Measurements from ENCODE around the gene ITPR1.

DNA sequence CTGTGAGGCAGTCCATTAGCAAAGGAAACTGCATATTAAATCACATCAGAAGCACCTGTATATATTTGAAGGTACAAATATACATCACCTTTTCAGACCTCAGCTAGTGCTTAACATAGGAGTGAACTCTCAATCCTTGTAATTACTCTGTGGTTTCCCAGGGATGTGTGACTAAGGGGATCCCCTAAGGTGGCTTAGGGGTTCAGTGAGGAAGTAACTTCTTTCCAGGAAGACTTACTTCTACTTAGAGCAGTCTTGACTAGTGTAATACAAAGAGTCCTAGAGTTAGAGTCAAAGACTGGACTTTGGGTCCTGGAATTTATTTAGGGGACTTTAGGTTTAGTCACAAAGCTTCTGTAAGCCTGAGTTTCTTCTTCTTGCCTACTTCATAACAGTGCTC lies 17.3 kb upstream of the ITPR1 start:
- TF ChIP-seq, protein P1, sequence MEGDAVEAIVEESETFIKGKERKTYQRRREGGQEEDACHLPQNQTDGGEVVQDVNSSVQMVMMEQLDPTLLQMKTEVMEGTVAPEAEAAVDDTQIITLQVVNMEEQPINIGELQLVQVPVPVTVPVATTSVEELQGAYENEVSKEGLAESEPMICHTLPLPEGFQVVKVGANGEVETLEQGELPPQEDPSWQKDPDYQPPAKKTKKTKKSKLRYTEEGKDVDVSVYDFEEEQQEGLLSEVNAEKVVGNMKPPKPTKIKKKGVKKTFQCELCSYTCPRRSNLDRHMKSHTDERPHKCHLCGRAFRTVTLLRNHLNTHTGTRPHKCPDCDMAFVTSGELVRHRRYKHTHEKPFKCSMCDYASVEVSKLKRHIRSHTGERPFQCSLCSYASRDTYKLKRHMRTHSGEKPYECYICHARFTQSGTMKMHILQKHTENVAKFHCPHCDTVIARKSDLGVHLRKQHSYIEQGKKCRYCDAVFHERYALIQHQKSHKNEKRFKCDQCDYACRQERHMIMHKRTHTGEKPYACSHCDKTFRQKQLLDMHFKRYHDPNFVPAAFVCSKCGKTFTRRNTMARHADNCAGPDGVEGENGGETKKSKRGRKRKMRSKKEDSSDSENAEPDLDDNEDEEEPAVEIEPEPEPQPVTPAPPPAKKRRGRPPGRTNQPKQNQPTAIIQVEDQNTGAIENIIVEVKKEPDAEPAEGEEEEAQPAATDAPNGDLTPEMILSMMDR (IDR thresholded peaks at IDR 0.05) = no peak
- TF ChIP-seq POLR2AphosphoS5 (IDR thresholded peaks at IDR 0.05) (no peak), POLR2A (IDR thresholded peaks at IDR 0.05) (no peak)

Data from gastroesophageal sphincter (tissue), 3 donors.